ENCODE data around the gene GTPBP3. TPM values are rescaled to one million over a fixed set of nuclear protein-coding genes. Genes with fewer than 3 reads are reported as not detected.
A peak's percentile ranks its signal among the peaks of the same experiment; 100 is the strongest.

The GTPBP3 gene
- total and polyA plus RNA-seq, 9 of the 15 experiments (the other 6 are each of a cell fraction or from before 2014, with no cell fraction given) = 4.9 to 124 (median 22.6) TPM

DNA sequence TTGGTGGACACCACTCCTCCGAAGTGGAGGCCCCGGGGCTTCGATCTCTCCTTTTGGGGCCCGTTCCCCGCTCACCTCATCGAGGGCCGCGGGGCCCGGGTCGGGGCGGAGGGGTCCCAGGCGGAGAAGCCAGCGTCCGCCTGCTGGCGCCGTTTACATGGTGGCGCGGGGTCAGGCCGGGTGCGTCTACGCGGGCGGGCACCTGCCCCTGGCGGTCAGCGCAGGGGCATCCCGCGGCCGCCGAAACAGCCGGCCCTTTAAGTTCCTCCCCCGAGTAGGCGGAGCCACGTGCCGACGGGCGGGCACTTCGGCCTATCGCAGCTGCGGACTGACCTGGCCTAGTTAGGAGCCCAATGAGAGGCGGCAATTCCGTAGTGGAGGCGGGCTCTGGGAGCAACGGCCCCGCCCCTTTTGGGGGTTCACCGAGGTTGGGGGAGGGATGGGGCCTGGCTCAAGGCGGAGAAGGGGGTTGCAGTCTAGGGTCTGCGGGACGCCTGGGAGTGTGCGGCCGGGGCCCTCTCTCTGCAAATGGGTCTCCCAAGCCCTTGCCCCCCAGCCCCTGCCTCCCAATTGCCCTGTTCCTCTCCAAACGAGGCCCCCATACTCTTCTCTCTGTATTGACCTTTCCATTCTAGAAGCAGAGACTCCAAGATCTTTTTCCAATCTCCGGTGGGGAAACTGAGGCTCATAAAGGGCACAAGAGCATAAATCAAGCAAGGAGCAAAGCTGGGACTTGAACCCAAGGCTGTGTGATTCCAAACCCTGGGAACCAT, 34.0 kb upstream of the GTPBP3 start, which contains the start of gene ABHD8 (continued):
- TF ChIP-seq ZMIZ1 (IDR thresholded peaks at IDR 0.05; ENCODE audit: low read depth in 2 of 2, low read length in 2 of 2) (peak in 1 of 2 experiments; percentile 37; a peak in 1 of 4 replicates), ZNF311 (CRISPR knock-in tag; IDR thresholded peaks at IDR 0.05) (no peak), ARID1B (IDR thresholded peaks at IDR 0.05) (no peak), ZNF76 (CRISPR knock-in tag; IDR thresholded peaks at IDR 0.05; ENCODE audit: borderline replicate concordance) (no peak), MTF1 (CRISPR knock-in tag; IDR thresholded peaks at IDR 0.05; ENCODE audit: borderline replicate concordance) (no peak), SNAPC5 (CRISPR knock-in tag; IDR thresholded peaks at IDR 0.05) (no peak), NONO (IDR thresholded peaks at IDR 0.05; ENCODE audit: low read depth in 2 of 2, low read length in 1 of 2) (peak in 1 of 2 experiments; percentile 69; a peak in 1 of 4 replicates), RHOXF2B (CRISPR knock-in tag; conservative IDR thresholded peaks at IDR 0.05) (no peak), ETS1 (conservative IDR thresholded peaks at IDR 0.05; ENCODE audit: control insufficient read depth, low read depth, low read length) (0 out of 2 replicates have a peak, but pooled peaks have one; percentile 39), ZNF583 (CRISPR knock-in tag; IDR thresholded peaks at IDR 0.05) (no peak), MAFK (IDR thresholded peaks at IDR 0.05; ENCODE audit: low read length) (no peak), POLR3A (IDR thresholded peaks at IDR 0.05; ENCODE audit: borderline replicate concordance, extremely low read depth, insufficient read depth, insufficient read length) (no peak), CTBP1 (IDR thresholded peaks at IDR 0.05; ENCODE audit: borderline replicate concordance) (peak; percentile 85), NFE2 (IDR thresholded peaks at IDR 0.05; ENCODE audit: low read depth) (no peak), RBBP5 (IDR thresholded peaks at IDR 0.05; ENCODE audit: borderline replicate concordance, insufficient read depth, low read length, poor library complexity, severe bottlenecking) (peak; percentile 37), MYNN (IDR thresholded peaks at IDR 0.05) (peak; percentile 62; the same call in 1 of the 2 replicates), MYNN (CRISPR knock-in tag; IDR thresholded peaks at IDR 0.05) (no peak), RBM14 (IDR thresholded peaks at IDR 0.05; ENCODE audit: borderline replicate concordance, insufficient read depth, low read depth, low read length) (no peak), KAT7 (CRISPR knock-in tag; IDR thresholded peaks at IDR 0.05; ENCODE audit: borderline replicate concordance) (peak; percentile 38; the same call in 1 of the 2 replicates), RFX1 (IDR thresholded peaks at IDR 0.05) (no peak)
